NCI-H69 (cell line): ENCODE results near the gene POLDIP3.
"Not testable (repeated sequence)": the region's sequence is repeated elsewhere in the genome, so short reads cannot be mapped to it uniquely, and the experiment has no call there.

Experiments
- DNase-seq: peaks from one replicate; lab custom pipeline; 2025; lab: John Stamatoyannopoulos, UW

The POLDIP3 gene

DNA sequence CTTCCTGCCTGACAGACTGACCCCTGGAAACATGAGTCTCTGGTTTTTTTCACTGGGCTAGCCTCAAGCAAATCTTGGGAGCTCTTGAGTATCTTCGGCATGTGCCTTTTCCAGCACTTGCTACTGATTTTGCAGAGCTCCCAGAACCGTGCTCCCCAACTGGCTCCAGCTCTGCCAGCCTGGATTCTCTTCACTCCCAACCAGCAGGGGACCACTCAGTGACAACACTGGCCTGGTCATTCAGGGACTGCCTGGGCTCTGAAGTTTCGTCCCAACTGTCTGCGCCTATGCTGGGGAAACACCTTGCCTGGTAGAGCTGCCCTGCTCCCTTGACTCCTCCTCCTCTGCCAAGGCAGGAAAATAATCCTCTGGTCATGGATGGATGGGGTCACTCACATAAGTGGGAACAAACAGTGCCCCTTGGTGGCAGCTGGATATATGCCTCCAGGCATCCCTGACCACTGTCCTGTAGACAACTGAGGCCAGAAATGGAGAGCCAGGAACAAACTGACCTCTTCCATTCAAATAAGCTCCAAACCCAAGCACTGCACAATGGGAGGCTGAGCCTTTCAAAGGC is 30.2 kb downstream of the POLDIP3 start:
- no peak for DNase-seq

DNA sequence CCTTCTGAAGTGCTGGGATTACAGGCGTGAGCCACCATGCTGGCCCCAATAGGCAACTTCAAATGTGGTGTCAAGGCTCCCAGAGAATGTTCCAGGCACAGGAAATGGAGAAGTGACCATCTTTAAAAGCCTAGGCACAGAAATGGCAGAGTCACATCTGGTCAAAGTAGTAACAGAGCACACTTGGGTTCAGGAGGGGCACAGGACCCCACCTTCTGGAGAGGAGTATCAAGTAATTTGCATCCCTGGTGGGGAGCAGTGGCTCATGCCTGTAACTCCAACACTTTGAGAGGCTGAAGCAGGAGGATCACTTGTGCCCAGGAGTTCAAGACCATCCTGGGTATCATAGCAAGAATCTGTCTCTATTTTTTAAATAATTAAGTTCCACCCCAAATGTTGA is 31.7 kb downstream of the POLDIP3 start:
- DNase-seq: no peak

DNA sequence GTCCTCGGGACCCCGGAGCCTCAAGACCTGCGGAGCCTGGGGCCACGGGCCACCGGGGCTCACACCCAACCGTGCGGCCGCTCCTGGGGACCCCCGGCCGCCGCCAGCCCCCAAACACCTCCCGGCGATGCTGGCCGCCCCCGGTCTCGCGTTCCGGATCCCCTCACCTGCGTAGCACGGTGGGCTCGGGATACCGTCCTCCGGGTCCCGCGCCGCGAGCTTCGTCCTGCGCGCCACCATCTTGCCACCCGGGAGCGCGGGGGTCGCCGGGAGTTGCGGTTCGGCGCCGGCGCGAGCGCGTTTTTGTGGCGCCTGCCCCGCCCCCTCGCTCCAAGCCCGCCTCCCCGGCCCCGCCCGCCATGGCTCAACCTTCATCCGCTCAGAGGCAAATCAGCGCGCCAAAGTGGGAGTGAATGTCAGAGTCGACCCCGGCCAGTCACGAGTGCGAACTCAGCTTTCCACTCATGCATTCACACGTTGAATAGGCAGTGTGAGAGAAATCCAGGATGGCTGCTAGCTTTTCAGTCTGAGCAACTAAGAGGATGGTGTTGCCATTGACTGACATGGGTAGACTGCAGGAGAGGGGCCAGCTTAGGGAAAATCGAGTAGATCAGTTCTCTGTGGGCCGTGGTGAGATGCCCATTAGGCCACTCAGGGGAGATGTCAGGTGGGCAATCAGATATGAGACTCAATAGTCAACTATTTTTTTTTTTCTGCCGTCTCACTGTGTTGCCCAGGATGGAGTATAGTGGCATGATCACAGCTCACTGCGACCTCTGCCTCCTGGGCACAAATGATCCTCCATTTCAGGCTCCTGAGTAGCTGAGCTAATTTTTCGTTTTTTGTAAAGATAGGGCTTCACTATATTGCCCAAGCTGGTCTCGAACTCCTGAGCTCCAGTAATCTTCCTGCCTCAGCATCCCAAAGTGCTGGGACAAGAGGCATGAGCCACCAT is 32.6 kb downstream of the POLDIP3 start:
- peak; percentile 89 for DNase-seq

DNA sequence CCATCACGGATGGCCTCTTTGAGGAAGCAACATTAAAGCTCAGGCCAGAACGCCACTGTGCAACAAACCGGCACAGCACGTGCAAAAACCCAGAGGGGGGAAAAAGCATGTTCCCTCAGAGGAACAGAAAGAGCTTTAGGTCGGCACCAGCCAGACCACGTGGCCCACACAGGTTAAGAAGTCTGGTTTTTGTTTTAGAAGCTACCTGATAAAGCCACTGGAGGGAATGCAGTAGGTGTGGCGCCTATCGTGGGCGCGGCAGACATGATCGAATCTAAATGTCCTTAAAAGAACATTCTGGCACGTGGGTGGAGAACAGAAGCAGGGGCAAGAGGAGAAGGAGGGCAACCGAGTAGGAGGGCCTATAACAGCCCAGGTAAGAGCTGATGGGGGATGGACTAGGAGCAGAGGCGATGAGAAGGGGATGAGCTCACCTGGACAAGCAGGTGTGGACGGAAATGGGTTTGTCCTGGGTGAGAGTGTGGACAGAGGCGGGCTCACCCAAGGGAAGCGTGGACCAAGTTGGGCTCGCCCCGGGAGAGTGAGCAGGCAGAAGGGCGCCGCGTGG is 33.4 kb downstream of the POLDIP3 start:
- DNase-seq: not testable (repeated sequence)

DNA sequence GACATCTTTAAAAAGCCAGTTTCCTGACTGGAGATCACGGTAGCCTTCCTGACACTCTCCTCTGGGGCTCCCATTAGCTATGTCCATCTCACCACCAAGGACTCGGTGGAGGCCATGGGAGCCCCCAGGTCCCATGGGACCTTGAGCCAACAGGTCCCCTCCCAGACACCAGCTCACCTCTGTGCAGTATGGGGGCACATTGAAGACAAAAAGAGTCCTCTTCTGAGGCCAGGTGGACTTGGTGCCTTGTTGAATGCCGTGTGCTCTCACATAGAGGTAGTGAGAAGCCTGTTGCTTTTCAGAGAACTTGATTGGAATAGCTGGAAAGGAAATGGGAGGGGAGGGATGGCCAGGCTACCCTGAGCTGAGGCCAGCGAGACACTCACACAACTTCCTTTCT is 34.6 kb downstream of the POLDIP3 start:
- not testable (repeated sequence) for DNase-seq

DNA sequence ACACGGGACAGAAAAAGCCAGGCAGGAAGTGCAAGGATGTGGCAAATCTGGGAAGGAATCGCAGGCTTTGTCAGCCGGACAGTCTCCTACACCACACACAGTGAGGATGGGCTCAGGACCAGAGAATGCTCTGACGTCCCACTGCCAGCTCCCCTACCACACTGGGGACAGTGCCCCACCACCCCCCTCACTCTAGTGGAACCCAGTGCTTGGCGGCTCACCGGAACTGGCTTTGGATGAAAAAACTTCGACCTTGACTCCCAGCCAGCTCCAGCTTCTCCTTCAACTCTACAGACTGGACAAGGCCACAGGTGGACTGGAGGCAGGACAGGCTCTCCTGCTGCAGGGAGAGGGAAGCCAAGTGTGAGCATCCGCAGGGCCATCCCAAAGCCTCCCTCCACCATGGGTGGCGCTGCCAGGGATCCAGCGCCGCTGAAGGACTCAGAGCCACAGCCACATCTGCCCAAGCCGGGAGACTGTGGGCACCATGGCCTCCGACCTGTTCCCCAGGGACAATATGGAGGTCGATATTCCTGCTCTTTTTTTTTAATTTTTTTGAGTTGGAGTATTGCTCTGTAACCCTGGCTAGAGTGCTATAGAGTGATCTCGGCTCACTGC is 37.0 kb downstream of the POLDIP3 start:
- DNase-seq: no peak

DNA sequence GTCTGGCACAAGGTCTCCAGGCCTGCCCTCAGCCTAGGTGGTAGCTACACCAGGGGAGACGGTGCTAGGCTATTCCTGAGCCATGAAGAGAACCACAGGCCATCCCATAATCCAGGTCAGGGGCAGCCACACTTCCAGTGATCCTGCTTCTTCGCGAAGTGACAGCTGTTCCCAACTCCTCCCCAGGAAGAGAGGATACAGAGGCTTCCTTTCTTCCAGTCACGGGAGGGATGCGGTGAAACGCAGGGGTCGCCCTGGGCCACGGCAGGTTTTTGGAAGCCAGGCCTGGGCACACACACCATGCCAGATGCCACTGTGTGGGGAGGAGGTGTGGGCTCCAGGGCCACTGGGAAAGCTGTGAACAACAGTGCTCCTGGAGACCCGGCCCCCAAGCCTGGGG is 37.5 kb downstream of the POLDIP3 start:
- not testable (repeated sequence) for DNase-seq

DNA sequence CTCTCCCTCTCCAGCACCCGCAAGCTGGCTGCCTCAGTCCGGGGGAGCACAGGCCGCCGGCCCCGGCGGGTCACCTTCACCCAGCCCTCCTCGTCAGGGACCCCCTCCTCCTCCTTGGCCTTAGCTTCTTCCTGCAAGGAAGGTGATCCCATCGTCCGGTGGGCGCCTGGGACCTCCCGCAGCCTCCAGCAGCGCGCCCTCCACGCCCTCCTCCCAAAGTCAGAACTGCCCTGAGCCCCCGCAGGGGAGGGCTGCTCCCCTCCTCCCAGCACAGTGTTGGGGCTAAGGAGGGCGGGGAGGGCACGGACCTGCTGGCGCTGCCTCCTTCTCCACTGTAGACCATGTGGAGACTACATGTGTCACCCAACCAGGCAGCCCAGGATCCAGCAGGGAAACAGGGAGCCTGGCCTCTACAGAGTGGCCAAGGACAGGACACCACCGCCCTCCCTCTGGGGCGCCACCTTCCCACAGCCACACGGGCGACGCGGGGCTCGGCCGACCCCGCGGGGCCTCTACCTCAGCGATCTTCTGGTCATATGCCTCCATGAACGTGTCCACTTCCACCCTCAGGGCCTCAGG is 38.6 kb downstream of the POLDIP3 start:
- DNase-seq: not testable (repeated sequence)

DNA sequence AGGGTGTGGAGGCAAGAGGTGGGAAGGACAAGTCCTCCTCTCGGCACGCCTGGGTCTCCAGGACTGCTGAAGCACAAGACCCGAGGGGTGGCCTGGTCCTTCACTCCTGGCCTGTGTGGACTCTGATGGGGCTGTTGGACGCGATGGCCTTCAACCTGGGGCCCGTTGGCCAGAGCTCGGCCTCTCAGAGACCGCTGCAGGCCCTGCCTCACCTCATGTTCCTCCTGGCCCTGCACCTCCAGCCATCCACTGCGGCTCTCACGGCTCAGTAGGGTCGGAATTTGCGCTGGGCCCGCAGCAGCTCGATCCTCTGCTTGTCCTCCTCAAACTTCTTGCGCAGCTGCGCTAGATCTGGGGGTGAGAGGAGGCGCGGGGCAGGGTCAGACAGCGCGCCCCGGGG is 40.2 kb downstream of the POLDIP3 start:
- not testable (repeated sequence) for DNase-seq

DNA sequence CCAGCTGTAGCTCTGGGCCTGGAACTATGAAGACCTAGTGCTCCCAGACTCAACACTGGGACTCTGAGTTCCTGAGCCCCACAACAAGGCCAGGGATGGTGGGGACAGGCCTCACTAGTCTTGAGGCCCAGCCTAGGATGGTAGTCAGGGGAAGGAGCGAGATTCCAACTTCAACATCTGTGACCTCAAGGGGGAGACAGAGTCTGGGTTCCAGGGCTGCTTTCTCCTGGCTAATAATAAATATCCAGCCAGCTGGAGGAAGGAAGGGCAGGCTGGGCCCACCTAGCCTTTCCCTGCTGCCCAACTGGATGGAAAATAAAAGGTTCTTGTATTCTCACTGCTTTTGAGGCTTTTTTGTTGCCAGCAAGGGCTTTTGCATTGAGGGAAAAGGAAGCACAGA is 40.6 kb downstream of the POLDIP3 start:
- DNase-seq: not testable (repeated sequence)

DNA sequence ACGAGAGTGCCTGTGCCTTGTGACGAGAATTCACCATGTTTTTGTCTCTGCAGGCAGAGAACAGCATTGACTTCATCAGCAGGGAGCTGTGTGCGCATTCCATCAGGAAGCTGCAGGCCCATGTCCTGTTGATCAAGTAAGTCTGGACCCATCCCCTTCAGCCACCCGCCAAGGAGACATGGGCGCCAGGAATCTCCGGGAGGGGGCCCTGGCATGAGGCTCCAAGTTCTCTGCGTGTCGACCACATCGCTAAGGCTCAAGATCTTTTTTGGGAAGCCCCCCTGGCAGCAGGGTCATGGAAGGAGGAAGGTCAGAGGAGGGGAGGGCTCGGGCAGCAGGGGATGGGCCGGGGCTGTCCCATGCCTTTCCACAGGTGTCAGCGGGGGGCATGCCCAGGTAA is 43.6 kb downstream of the POLDIP3 start:
- not testable (repeated sequence) for DNase-seq

DNA sequence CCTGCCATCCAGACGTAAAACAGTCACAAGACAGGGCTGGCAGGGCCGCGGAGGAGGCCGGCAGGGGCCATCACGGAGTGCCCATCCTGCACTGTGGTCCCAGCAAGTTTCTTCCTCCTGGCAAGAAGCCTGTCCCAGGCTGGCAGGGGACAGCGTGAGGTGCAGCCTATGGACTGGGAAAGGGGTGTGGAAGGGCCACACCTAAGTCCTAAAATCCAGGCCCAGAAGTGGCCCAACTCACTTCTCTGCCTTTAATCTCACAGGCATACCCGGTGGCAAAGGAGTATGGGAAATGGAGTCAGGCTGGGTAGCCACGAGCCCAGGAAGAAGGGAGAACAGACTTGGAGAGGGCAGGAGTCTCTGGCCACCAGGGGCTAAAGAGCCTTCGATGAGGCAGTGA is 44.1 kb downstream of the POLDIP3 start:
- not testable (repeated sequence) for DNase-seq

DNA sequence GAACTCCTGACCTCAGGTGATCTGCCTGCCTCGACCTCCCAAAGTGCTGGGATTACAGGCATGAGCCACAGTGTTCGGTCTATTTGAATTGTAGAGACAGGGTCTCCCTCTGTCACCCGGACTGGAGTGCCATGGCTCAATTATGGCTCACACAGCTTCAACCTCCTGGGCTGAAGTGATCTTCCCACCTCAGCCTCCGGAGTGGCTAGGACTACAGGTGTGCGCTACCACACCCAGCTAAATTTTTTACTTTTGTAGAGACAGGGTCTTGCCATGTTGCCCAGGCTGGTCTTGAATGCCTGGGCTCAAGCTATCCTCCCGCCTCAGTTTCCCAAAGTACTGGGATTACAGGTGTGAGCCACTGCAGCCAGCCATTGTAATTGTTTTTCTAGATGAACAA is 46.7 kb downstream of the POLDIP3 start:
- not testable (repeated sequence) for DNase-seq

DNA sequence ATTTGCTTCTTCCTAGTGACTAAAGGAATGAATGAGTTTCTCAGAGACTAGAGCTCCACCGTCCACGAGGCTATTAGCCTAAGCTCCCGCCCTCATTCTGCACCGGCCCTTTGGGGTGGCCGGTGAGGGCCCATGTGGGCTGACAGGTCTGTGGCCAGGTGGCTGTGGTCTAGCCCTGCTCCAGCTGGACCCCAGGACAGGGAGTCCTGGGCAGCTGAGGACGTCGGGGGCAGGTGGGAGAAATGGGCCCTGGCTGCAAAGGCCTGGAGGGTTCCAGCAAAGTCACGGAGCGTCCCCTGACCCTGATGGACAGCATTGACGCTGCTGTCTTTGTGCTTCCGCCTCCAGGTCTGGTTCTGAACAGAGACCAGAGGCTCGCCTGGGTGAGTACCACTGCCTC is 48.7 kb downstream of the POLDIP3 start:
- DNase-seq: no peak

DNA sequence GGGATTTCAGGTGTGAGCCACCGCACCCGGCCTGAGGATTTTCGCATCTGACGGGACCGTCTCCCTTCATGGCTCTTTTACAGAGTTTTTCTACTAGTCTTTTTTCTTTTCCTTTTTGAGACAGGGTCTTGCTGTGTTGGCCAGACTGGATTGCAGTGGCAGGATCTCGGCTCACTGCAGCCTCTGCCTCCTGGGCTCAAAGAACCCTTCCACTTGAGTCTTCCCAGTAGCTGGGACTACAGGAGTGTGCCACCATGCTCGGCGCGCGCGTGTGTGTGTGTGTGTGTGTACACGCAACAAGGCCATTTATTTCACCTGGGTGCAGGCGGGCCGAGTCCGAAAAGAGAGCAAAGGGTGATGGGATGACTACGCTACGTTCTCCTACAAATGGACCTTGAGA is 50.0 kb downstream of the POLDIP3 start:
- DNase-seq: no peak

DNA sequence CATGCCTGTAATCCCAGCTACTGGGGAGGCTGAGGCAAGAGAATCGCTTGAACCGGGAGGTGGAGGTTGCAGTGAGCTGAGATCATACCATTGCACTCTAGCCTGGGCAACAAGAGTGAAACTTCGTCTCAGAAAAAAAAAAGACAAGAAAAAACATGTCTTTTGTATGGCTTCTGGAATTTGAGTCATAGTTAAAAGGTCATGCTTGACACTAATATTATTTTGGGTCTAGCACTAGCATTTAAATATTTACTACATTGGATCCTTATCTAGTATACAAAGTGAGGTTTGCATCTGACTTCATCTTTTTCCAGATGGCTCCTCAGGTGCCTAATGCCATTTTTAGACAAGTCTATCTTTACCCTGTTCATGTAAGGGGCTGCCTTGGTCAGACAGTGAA is 50.7 kb downstream of the POLDIP3 start:
- DNase-seq: not testable (repeated sequence)

DNA sequence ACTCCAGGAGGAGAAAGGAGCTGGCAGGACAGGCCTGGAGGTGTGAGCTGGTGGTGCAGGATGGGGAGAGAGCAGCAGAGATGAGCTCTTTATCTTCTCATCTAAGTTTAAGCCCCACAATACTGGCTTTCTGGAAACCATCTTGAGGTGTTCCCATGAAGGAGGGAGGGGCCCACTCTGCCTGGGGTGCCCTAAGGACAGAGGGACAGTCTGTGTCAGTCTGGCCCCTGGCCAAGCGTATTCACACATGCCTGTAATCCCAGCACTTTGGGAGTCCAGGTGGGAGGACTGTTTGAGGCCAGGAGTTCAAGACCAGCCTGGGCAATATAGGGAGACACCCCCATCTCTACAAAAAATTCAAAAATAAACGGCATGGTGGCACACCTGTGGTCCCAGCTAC is 52.0 kb downstream of the POLDIP3 start:
- no peak for DNase-seq

DNA sequence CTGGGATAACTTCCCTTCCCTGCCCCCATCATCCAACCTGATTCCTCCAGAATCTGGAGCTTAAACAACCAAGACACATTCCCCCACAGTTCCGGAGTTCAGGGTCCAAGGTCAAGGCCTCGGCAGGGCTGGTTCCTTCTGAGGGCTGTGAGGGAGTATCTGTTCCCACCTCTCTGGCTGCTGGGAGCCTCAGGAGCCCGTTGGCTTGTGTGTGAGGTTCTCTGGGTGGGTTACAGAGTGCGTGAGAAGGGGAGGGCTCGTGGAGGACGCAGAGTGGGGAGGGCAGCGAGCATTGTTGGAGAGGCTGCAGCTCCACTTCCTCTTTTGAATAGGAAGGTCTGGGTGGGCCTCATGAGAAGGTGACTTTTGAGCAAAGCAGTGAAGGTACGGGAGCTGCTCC is 52.4 kb downstream of the POLDIP3 start:
- DNase-seq: no peak

DNA sequence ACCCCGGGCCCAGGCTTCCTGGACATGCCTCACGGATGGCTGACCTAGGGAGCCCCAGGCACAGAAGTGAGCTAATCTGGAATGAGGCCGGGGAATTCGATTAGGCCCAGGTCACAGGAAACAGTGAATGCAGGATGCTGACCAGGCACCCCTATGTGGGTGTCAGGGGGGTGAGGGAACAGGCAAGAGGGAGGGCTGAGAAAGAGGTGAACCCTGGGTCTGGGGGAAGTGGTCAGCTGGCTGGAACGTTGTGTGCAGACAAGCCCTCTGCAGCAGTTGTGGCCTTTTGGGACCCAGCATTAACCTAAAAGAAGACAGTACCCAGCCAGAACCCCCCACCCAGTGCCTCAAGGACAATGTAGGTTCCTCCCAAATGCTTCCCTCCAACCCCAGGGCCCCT is 52.8 kb downstream of the POLDIP3 start:
- no peak for DNase-seq

DNA sequence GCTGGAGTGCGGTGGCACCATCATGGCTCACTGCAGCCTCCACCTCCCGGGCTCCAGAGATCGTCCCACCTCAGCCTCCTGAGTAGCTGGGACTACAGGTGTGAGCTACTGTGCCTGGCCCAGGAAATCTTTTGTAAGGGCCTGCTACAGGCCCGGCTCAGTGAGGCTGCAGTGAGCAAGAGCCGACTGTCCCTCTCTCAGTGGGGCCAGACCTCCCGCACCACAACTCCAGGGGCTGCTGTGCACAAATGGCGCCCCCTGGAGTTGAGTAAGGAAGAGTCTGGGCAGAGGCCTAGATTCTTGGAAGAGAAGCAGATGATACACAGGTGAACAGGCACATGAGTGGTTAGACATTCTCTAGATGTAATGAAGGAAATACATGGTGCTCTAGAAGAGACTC is 53.9 kb downstream of the POLDIP3 start:
- peak; percentile 65 for DNase-seq

DNA sequence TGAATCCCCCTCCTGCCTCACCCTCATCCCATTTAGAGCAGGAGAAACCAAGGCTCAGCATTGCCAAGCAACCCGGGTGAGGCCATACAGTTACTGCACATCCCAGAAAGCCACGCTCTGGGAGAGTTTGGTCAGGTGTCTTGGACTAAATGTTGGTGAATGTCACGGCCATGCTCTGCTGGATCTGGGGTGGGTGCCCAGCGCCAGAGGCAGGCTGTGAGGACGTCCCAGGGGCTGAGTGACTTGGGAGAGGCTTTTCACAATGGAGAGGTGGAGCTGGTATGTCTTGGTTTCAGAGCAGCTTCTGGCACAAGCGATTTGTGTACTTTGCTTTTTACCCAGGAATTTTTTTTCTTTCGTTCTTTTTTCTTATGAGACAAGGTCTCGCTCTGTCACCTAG is 54.3 kb downstream of the POLDIP3 start:
- no peak for DNase-seq
